OCI-LY1 (cell line): ENCODE results near the gene CLSTN2.

Experiments
- H2AFZ ChIP-seq: fragments of 200-600 bp; sonication (generic), shearing (Covaris generic); 2 replicates; pipeline ENCODE4 v1.6.0; 2014; ENCODE audit warnings: antibody characterized with exemption, mild to moderate bottlenecking, low read length
- H3F3A ChIP-seq: fragments of 200-600 bp; sonication (generic), shearing (Covaris generic); 2 replicates; pipeline ENCODE4 v1.6.0; 2014; ENCODE audit warnings: mild to moderate bottlenecking, antibody characterized with exemption, low read length, moderate library complexity; ENCODE audit not compliant: insufficient read depth
- H3K27ac ChIP-seq: fragments of 200-600 bp; sonication (generic); 2 replicates; pipeline ENCODE4 v1.5.1; 2014; ENCODE audit warnings: low read length, mixed run types, mild to moderate bottlenecking, low read depth; ENCODE audit not compliant: poor library complexity, severe bottlenecking
- H3K27me3 ChIP-seq: fragments of 200-600 bp; sonication (generic); 2 replicates; pipeline ENCODE4 v1.6.0; 2014; ENCODE audit warnings: antibody characterized with exemption, mild to moderate bottlenecking, low read length, moderate library complexity; ENCODE audit not compliant: insufficient read depth
- H3K36me3 ChIP-seq: fragments of 200-600 bp; sonication (generic); 2 replicates; pipeline ENCODE4 v1.6.1; 2014; ENCODE audit warnings: mild to moderate bottlenecking, antibody characterized with exemption, low read length, moderate library complexity, mixed read lengths; ENCODE audit not compliant: insufficient read depth
- H3K4me1 ChIP-seq: fragments of 200-600 bp; sonication (generic); 2 replicates; pipeline ENCODE4 v1.5.1; 2014; ENCODE audit warnings: mild to moderate bottlenecking, low read length, moderate library complexity; ENCODE audit not compliant: insufficient read depth, severe bottlenecking
- H3K4me2 ChIP-seq: fragments of 200-600 bp; sonication (generic), shearing (Covaris generic); 2 replicates; pipeline ENCODE4 v1.6.1; 2014; ENCODE audit warnings: low read length
- H3K4me3 ChIP-seq: fragments of 200-600 bp; sonication (generic); 2 replicates; pipeline ENCODE4 v1.5.1; 2014; ENCODE audit warnings: low read length, low read depth, mild to moderate bottlenecking, mixed read lengths; ENCODE audit not compliant: poor library complexity, severe bottlenecking
- H3K79me2 ChIP-seq: fragments of 200-600 bp; shearing (Covaris generic); 2 replicates; pipeline ENCODE4 v1.6.1; 2016; ENCODE audit warnings: mixed run types, low read length, mixed read lengths; ENCODE audit not compliant: insufficient read depth
- H3K9ac ChIP-seq: fragments of 200-600 bp; sonication (generic), shearing (Covaris generic); 2 replicates; pipeline ENCODE4 v1.6.1; 2014; ENCODE audit warnings: mild to moderate bottlenecking, low read length, mixed read lengths
- H3K9me2 ChIP-seq: fragments of 200-600 bp; sonication (generic), shearing (Covaris generic); 2 replicates; pipeline ENCODE4 v1.6.1; 2014; ENCODE audit warnings: low read depth, mild to moderate bottlenecking, low read length, mixed read lengths
- H3K9me3 ChIP-seq: fragments of 200-600 bp; shearing (Covaris generic); 2 replicates; pipeline ENCODE4 v1.6.1; 2014; ENCODE audit warnings: low read length, mixed read lengths
- H4K20me1 ChIP-seq: fragments of 200-600 bp; sonication (generic), shearing (Covaris generic); 2 replicates; pipeline ENCODE4 v1.6.0; 2016; ENCODE audit warnings: mild to moderate bottlenecking, low read length; ENCODE audit not compliant: insufficient read depth
- EZH2 ChIP-seq: fragments of 200-600 bp; sonication (generic), shearing (Covaris generic); IDR thresholded peaks from 2 replicates; pipeline ENCODE4 v1.8.0; 2017; ENCODE audit warnings: borderline replicate concordance, mixed run types, mild to moderate bottlenecking, antibody characterized with exemption, low read length, moderate library complexity, mixed read lengths
- TF ChIP-seq, protein P1 (sequence below): fragments of 200-600 bp; sonication (generic), shearing (Covaris generic); IDR thresholded peaks from 2 replicates; pipeline ENCODE4 v1.5.1; 2017; ENCODE audit warnings: mild to moderate bottlenecking, antibody characterized with exemption, low read length, moderate library complexity, mixed read lengths

CLSTN2 gene

DNA sequence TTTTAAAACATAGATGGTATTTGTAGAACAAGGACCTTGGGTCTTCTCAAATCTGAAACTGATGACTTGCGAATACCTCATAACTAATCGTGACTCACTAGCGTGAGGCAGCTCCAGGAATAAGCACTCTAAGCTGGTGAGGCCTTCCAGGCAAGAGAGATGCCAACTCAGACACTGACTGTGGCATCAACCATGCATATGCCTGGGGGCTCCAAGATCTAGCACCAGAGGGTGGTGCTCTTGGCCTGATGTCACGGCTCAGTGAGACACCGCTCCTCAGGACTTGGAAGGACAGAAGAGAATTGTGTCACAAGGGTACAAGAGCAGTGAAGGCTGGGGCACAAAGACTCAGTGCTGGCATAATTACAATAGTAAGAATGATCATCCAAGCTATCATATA lies 617.9 kb downstream of the CLSTN2 start:
- Histone ChIP-seq H3K9ac (no peak overlapping the region), H3K4me1 (no peaks in the 10 kb centered on the region), H3K9me2 (no peaks in the 10 kb centered on the region), H3K4me3 (no peak overlapping the region), H3K9me3 (no peaks in the 10 kb centered on the region), H3K79me2 (no peaks in the 10 kb centered on the region), H3K4me2 (no peak overlapping the region), H3K27me3 (no peaks in the 10 kb centered on the region), H4K20me1 (no peaks in the 10 kb centered on the region), H2AFZ (no peak overlapping the region), H3F3A (no peaks in the 10 kb centered on the region), H3K27ac (no peak overlapping the region), H3K36me3 (no peaks in the 10 kb centered on the region)
- no peak for TF ChIP-seq EZH2
- TF ChIP-seq, protein P1, sequence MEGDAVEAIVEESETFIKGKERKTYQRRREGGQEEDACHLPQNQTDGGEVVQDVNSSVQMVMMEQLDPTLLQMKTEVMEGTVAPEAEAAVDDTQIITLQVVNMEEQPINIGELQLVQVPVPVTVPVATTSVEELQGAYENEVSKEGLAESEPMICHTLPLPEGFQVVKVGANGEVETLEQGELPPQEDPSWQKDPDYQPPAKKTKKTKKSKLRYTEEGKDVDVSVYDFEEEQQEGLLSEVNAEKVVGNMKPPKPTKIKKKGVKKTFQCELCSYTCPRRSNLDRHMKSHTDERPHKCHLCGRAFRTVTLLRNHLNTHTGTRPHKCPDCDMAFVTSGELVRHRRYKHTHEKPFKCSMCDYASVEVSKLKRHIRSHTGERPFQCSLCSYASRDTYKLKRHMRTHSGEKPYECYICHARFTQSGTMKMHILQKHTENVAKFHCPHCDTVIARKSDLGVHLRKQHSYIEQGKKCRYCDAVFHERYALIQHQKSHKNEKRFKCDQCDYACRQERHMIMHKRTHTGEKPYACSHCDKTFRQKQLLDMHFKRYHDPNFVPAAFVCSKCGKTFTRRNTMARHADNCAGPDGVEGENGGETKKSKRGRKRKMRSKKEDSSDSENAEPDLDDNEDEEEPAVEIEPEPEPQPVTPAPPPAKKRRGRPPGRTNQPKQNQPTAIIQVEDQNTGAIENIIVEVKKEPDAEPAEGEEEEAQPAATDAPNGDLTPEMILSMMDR: no peak

DNA sequence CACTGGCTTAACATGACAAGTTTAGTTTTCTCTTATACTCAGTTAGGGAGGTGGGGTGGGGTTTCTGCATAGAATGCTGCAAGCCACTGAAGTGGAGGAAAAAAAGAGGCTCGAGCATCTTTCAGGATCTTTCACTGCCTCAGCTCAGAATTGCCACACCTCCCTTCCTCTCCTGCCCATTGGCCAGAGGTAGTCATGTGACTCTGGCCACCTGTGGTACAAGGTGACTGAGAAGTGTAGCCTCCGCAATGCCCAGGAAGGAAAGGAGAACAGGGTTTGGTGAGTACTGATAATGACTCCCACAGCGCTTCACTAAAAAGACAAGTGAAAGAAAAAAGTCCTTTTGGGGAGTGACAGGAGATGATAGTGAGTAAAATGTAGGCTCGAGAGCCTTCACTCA lies 618.6 kb downstream of the CLSTN2 start:
- Histone ChIP-seq H3K27ac (no peak overlapping the region), H3K4me1 (no peaks in the 10 kb centered on the region), H3K36me3 (no peaks in the 10 kb centered on the region), H3K9me3 (no peaks in the 10 kb centered on the region), H3K9ac (no peak overlapping the region), H3K79me2 (no peaks in the 10 kb centered on the region), H3K4me3 (no peak overlapping the region), H3F3A (no peaks in the 10 kb centered on the region), H3K27me3 (no peaks in the 10 kb centered on the region), H3K4me2 (no peak overlapping the region), H3K9me2 (no peaks in the 10 kb centered on the region), H2AFZ (no peak overlapping the region), H4K20me1 (no peaks in the 10 kb centered on the region)
- TF ChIP-seq, protein P1: no peak
- TF ChIP-seq EZH2: no peak

DNA sequence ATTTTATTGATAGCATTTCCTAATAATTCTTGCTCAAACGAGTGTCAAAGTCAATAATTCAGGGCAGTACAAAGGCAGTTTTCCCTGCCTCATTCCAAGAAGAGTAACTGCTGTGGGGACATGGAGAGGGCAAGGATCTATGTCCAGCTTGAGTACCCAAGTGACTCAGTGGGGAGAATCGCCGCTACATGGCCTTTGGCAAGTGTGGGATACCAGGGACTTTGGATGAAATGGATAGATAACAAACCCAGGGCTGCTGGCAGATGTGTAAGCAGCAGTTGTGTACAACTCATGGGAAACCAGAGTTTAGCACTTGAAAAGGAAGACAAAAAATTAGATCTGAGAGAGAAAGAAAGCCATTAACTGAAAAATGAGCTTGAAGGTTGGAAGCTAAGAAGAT lies 620.7 kb downstream of the CLSTN2 start:
- Histone ChIP-seq H3K9ac (no peak overlapping the region), H3K4me2 (no peak overlapping the region), H3K9me2 (no peaks in the 10 kb centered on the region), H3K4me3 (no peak overlapping the region), H2AFZ (no peak overlapping the region), H3K27ac (no peak overlapping the region), H3K79me2 (no peaks in the 10 kb centered on the region), H3K36me3 (no peaks in the 10 kb centered on the region), H4K20me1 (no peaks in the 10 kb centered on the region), H3K9me3 (no peaks in the 10 kb centered on the region), H3K27me3 (no peaks in the 10 kb centered on the region), H3K4me1 (no peaks in the 10 kb centered on the region), H3F3A (no peaks in the 10 kb centered on the region)
- TF ChIP-seq, protein P1: no peak
- TF ChIP-seq EZH2: no peak
